Measurements from ENCODE around the gene UTY. TPM values are rescaled to one million over a fixed set of nuclear protein-coding genes. Genes with fewer than 3 reads are reported as not detected.

UTY gene
- total and polyA plus RNA-seq, 2 of the 13 experiments (the other 11 are each of a cell fraction or from before 2014, with no cell fraction given): not detected

DNA sequence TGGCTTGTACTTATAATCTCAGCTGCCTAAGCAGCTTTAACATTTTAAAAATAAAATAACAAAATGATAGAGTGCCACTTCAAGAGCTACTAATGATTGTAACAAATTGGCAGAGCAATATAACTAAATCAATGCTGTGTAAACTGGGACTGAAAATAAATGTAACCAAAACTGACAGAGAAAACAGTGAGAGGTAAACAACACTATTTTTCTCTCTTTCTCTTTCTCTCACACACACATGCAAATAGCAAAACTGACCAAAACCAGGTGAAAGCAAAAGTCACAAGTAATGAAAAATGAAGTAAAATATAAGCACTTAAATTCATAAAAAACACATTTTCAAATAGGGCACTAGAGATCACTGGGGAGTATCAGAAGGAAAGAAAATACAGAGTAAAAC is 109.6 kb downstream of the UTY start:
- no peak for DNase-seq (ENCODE audit: low spot score)
- H3K4me2 ChIP-seq (ENCODE audit: low read depth, low read length): no peak overlapping the region

DNA sequence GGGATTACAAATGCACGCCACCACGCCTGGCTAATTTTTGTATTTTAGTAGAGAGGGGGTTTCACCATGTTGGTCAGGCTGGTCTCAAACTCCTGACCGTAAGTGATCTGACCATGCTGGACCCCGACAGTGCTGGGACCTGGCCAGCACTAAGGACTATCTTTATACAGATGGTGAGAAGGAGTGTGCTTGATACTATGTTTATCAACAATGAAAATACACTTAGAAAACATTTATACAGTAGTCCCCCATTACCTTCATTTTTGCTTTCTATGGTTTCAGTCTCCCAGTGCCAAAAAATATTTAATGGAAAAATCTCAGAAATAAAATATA is 111.4 kb downstream of the UTY start:
- H3K4me2 ChIP-seq (ENCODE audit: low read depth, low read length): no peak overlapping the region
- BruUV-seq (replicated peaks): no TSS peak
- no peak for TF ChIP-seq HOXD1 (CRISPR knock-in tag; IDR thresholded peaks at IDR 0.05)
- TF ChIP-seq ZNF235 (CRISPR knock-in tag; IDR thresholded peaks at IDR 0.05; ENCODE audit: borderline replicate concordance): no peak
- no peak for TF ChIP-seq MED13 (CRISPR knock-in tag; IDR thresholded peaks at IDR 0.05)
- no peak for TF ChIP-seq ZKSCAN5 (CRISPR knock-in tag; IDR thresholded peaks at IDR 0.05)
- TF ChIP-seq, protein P1, sequence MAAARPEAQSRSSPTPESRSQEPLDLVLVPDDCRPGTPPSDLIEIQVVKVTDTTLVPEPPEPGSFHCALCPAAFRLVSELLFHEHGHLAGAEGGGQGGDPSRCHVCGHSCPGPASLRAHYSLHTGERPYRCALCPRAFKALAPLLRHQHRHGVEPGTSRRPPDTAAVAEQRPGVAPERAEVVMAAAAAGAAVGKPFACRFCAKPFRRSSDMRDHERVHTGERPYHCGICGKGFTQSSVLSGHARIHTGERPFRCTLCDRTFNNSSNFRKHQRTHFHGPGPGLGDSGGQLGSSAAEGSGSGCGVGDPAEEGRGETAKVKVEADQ (CRISPR knock-in tag; IDR thresholded peaks at IDR 0.05; ENCODE audit: borderline replicate concordance): no peak
- no peak for TF ChIP-seq ZNF737 (CRISPR knock-in tag; IDR thresholded peaks at IDR 0.05; ENCODE audit: borderline replicate concordance)
- TF ChIP-seq, protein P2, sequence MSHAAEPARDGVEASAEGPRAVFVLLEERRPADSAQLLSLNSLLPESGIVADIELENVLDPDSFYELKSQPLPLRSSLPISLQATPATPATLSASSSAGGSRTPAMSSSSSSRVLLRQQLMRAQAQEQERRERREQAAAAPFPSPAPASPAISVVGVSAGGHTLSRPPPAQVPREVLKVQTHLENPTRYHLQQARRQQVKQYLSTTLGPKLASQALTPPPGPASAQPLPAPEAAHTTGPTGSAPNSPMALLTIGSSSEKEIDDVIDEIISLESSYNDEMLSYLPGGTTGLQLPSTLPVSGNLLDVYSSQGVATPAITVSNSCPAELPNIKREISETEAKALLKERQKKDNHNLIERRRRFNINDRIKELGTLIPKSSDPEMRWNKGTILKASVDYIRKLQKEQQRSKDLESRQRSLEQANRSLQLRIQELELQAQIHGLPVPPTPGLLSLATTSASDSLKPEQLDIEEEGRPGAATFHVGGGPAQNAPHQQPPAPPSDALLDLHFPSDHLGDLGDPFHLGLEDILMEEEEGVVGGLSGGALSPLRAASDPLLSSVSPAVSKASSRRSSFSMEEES (CRISPR knock-in tag; IDR thresholded peaks at IDR 0.05): no peak
- no peak for TF ChIP-seq FOSL2 (CRISPR knock-in tag; IDR thresholded peaks at IDR 0.05)
- TF ChIP-seq PCBP1 (IDR thresholded peaks at IDR 0.05; ENCODE audit: borderline replicate concordance, low read depth, low read length): no peak
- no peak for TF ChIP-seq MAFG (CRISPR knock-in tag; IDR thresholded peaks at IDR 0.05)
- TF ChIP-seq, protein P3, sequence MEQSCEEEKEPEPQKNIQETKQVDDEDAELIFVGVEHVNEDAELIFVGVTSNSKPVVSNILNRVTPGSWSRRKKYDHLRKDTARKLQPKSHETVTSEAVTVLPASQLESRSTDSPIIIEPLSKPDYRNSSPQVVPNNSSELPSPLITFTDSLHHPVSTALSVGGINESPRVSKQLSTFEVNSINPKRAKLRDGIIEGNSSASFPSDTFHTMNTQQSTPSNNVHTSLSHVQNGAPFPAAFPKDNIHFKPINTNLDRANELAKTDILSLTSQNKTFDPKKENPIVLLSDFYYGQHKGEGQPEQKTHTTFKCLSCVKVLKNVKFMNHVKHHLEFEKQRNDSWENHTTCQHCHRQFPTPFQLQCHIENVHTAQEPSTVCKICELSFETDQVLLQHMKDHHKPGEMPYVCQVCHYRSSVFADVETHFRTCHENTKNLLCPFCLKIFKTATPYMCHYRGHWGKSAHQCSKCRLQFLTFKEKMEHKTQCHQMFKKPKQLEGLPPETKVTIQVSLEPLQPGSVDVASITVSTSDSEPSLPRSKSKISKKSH (CRISPR knock-in tag; IDR thresholded peaks at IDR 0.05; ENCODE audit: borderline replicate concordance): no peak
- TF ChIP-seq ZNF720 (CRISPR knock-in tag; IDR thresholded peaks at IDR 0.05): no peak
- no peak for TF ChIP-seq PITX1 (CRISPR knock-in tag; IDR thresholded peaks at IDR 0.05)
- TF ChIP-seq, protein P4, sequence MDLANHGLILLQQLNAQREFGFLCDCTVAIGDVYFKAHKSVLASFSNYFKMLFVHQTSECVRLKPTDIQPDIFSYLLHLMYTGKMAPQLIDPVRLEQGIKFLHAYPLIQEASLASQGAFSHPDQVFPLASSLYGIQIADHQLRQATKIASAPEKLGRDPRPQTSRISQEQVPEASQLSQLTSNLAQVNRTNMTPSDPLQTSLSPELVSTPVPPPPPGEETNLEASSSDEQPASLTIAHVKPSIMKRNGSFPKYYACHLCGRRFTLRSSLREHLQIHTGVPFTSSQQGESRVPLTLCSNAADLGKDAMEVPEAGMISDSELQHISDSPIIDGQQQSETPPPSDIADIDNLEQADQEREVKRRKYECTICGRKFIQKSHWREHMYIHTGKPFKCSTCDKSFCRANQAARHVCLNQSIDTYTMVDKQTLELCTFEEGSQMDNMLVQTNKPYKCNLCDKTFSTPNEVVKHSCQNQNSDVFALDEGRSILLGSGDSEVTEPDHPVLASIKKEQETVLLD (CRISPR knock-in tag; IDR thresholded peaks at IDR 0.05; ENCODE audit: low read depth): no peak

More for the DNA sequence above, 109.6 kb downstream of the UTY start:
- no peaks in the 10 kb centered on the region for H4K20me1 ChIP-seq (ENCODE audit: insufficient read depth, low read length)
- no peak for FAIRE-seq
- ATAC-seq: no peak
- H3K4me1 ChIP-seq (ENCODE audit: insufficient read depth, low read length): no peaks in the 10 kb centered on the region
- H3K9ac ChIP-seq (ENCODE audit: insufficient read depth, low read depth, low read length): no peak overlapping the region
- POLR2A ChIA-PET: no interaction called here
- H3K27me3 ChIP-seq (ENCODE audit: control insufficient read depth in 1 of 2, insufficient read depth in 2 of 2, low read length in 2 of 2): no peaks in the 10 kb centered on the region
- CTCF ChIA-PET (ENCODE audit: low intra/inter-chr PET ratio, low total read pairs): no interaction called here
- H3K9me3 ChIP-seq (ENCODE audit: low read length): no peaks in the 10 kb centered on the region
- H3K27ac ChIP-seq (ENCODE audit: extremely low read length, insufficient read depth, low read length): no peak overlapping the region
- no peak overlapping the region for H3K4me3 ChIP-seq (replicated peaks in 1 of 3; ENCODE audit: insufficient read depth in 1 of 3, low read depth in 2 of 3, low read length in 3 of 3)
- BruUV-seq (replicated peaks): no TSS peak
- no peak overlapping the region for H2AFZ ChIP-seq (ENCODE audit: low read length)
- in situ Hi-C loops (cut with HindIII; ENCODE audit: extremely low pct_ligation_motif_present, low pct_unique_long_range_greater_than_20kb): no loop called here
- TF ChIP-seq ZNF382 (CRISPR knock-in tag; IDR thresholded peaks at IDR 0.05; ENCODE audit: borderline replicate concordance): no peak
- TF ChIP-seq ZFP36L2 (CRISPR knock-in tag; IDR thresholded peaks at IDR 0.05): no peak
- H3K79me2 ChIP-seq (ENCODE audit: insufficient read depth, low read length): no peaks in the 10 kb centered on the region
- intact Hi-C loops (cut with micrococcal nuclease; ENCODE audit: unreplicated experiment): no loop called here
- H3K36me3 ChIP-seq (replicated peaks in 1 of 2; ENCODE audit: control insufficient read depth in 1 of 2, insufficient read depth in 2 of 2, low read length in 2 of 2): no peaks in the 10 kb centered on the region

More for the DNA sequence above, 111.4 kb downstream of the UTY start:
- H3K9ac ChIP-seq (ENCODE audit: insufficient read depth, low read depth, low read length): no peak overlapping the region
- no peak overlapping the region for H2AFZ ChIP-seq (ENCODE audit: low read length)
- no peak for ATAC-seq
- H3K4me1 ChIP-seq (ENCODE audit: insufficient read depth, low read length): no peaks in the 10 kb centered on the region
- H3K27ac ChIP-seq (ENCODE audit: extremely low read length, insufficient read depth, low read length): no peak overlapping the region
- no peaks in the 10 kb centered on the region for H3K36me3 ChIP-seq (replicated peaks in 1 of 2; ENCODE audit: control insufficient read depth in 1 of 2, insufficient read depth in 2 of 2, low read length in 2 of 2)
- no peak for DNase-seq (ENCODE audit: low spot score)
- FAIRE-seq: no peak
- WGBS (ENCODE audit: low lambda C conversion rate): 44% methylated on average over 3 of the region's 4 CpGs
- POLR2A ChIA-PET: no interaction called here
- in situ Hi-C loops (cut with HindIII; ENCODE audit: extremely low pct_ligation_motif_present, low pct_unique_long_range_greater_than_20kb): no loop called here
- no peak overlapping the region for H3K4me3 ChIP-seq (replicated peaks in 1 of 3; ENCODE audit: insufficient read depth in 1 of 3, low read depth in 2 of 3, low read length in 3 of 3)
- no peaks in the 10 kb centered on the region for H4K20me1 ChIP-seq (ENCODE audit: insufficient read depth, low read length)
- CTCF ChIA-PET (ENCODE audit: low intra/inter-chr PET ratio, low total read pairs): no interaction called here
- intact Hi-C loops (cut with micrococcal nuclease; ENCODE audit: unreplicated experiment): no loop called here
- no peaks in the 10 kb centered on the region for H3K9me3 ChIP-seq (ENCODE audit: low read length)
- H3K79me2 ChIP-seq (ENCODE audit: insufficient read depth, low read length): no peaks in the 10 kb centered on the region
- no peaks in the 10 kb centered on the region for H3K27me3 ChIP-seq (ENCODE audit: control insufficient read depth in 1 of 2, insufficient read depth in 2 of 2, low read length in 2 of 2)

Data from HepG2 (cell line).